Activated T-cell treated with anti-CD3 and anti-CD28 coated beads, Interleukin-2, amount 50 U/mL, for 72 hours (primary cell): Measurements from ENCODE around the gene RALGPS1. TPM values are rescaled to one million over a fixed set of nuclear protein-coding genes. Genes with fewer than 3 reads are reported as not detected.

Source experiments
- ATAC-seq, 2 donors: fragments of 150-1000 bp; cut with Tn5 transposase; replicated peaks in 1 of 2; 2 replicates each; pipeline ENCODE4 v1.10.0; 2021; ENCODE audit warnings: moderate library complexity in 2 of 2, mild to moderate bottlenecking in 1 of 2
- DNase-seq, 2 donors: peaks; one replicate each; pipeline ENCODE4 v3.0.0; 2021 to 2022; ENCODE audit warnings: mixed read lengths in 1 of 2
- H3K27ac Mint-ChIP-seq: one replicate; pipeline ENCODE4 v1.8.0; 2022; ENCODE audit warnings: mild to moderate bottlenecking, moderate library complexity, mixed read lengths
- H3K27me3 Mint-ChIP-seq: one replicate; pipeline ENCODE4 v1.8.0; 2022; ENCODE audit warnings: low read depth, mixed read lengths
- H3K36me3 Mint-ChIP-seq, 2 donors: one replicate each; pipeline ENCODE4 v1.8.0; 2022; ENCODE audit warnings: mixed read lengths in 2 of 2, mild to moderate bottlenecking in 1 of 2; ENCODE audit not compliant: insufficient read depth in 2 of 2
- H3K4me1 Mint-ChIP-seq: one replicate; pipeline ENCODE4 v1.8.0; 2022; ENCODE audit warnings: low read depth, mixed read lengths
- H3K4me3 Mint-ChIP-seq, 2 donors: one replicate each; pipeline ENCODE4 v1.8.0; 2022; ENCODE audit warnings: mild to moderate bottlenecking in 2 of 2, mixed read lengths in 2 of 2, moderate library complexity in 2 of 2
- H3K9me3 Mint-ChIP-seq, 2 donors: one replicate each; pipeline ENCODE4 v1.8.0; 2022; ENCODE audit warnings: mixed read lengths in 2 of 2
- total RNA-seq, 2 donors: library from RNA; stranded (reverse); gene quantifications; one replicate each; pipeline ENCODE4 v1.2.3, GENCODE V29; 2022

RALGPS1 gene
- total RNA-seq, 2 donors from 2014 or later = 3.3 to 3.4 TPM

GRCh38 chr9:127185931-127186781, 271.6 kb downstream of the RALGPS1 start:
- no peaks in the 10 kb centered on the region for H3K36me3 Mint-ChIP-seq
- H3K4me1 Mint-ChIP-seq = no peaks in the 10 kb centered on the region
- DNase-seq = no peak
- H3K27me3 Mint-ChIP-seq = no peaks in the 10 kb centered on the region
- H3K9me3 Mint-ChIP-seq = no peaks in the 10 kb centered on the region
- no peak overlapping the region for H3K27ac Mint-ChIP-seq
- no peak for ATAC-seq
- H3K4me3 Mint-ChIP-seq = no peak overlapping the region

- H3K27ac Mint-ChIP-seq = no peak overlapping the region
- no peaks in the 10 kb centered on the region for H3K36me3 Mint-ChIP-seq
- no peaks in the 10 kb centered on the region for H3K4me1 Mint-ChIP-seq
- H3K4me3 Mint-ChIP-seq = no peak overlapping the region
- H3K27me3 Mint-ChIP-seq = no peaks in the 10 kb centered on the region
- no peaks in the 10 kb centered on the region for H3K9me3 Mint-ChIP-seq
- DNase-seq (no peak), ATAC-seq (no peak)
These were observed 272.2 kb downstream of the RALGPS1 start for GRCh38 chr9:127186806-127187205.

GRCh38 chr9:127187231-127187956, 272.8 kb downstream of the RALGPS1 start:
- Mint-ChIP-seq H3K4me1 (no peaks in the 10 kb centered on the region), H3K9me3 (no peaks in the 10 kb centered on the region)

GRCh38 chr9:127188396-127188795, 273.8 kb downstream of the RALGPS1 start:
- Mint-ChIP-seq H3K4me3 (no peak overlapping the region), H3K36me3 (no peaks in the 10 kb centered on the region), H3K27me3 (no peaks in the 10 kb centered on the region), H3K9me3 (no peaks in the 10 kb centered on the region), H3K27ac (no peak overlapping the region), H3K4me1 (no peaks in the 10 kb centered on the region)
- ATAC-seq (no peak), DNase-seq (no peak)

More at GRCh38 chr9:127187231-127187956, 272.8 kb downstream of the RALGPS1 start:
- Mint-ChIP-seq H3K36me3 (no peaks in the 10 kb centered on the region), H3K27me3 (no peaks in the 10 kb centered on the region), H3K27ac (no peak overlapping the region), H3K4me3 (no peak overlapping the region)
- ATAC-seq (no peak), DNase-seq (no peak)

GRCh38 chr9:127189628-127190027, 275.0 kb downstream of the RALGPS1 start:
- Mint-ChIP-seq H3K4me1 (no peaks in the 10 kb centered on the region), H3K9me3 (no peaks in the 10 kb centered on the region), H3K36me3 (no peaks in the 10 kb centered on the region), H3K4me3 (no peak overlapping the region), H3K27ac (no peak overlapping the region), H3K27me3 (no peaks in the 10 kb centered on the region)
- ATAC-seq (no peak), DNase-seq (no peak)

- H3K9me3 Mint-ChIP-seq = no peaks in the 10 kb centered on the region
- H3K27me3 Mint-ChIP-seq = no peaks in the 10 kb centered on the region
- no peak overlapping the region for H3K27ac Mint-ChIP-seq
- H3K4me3 Mint-ChIP-seq = no peak overlapping the region
- DNase-seq (no peak), ATAC-seq (no peak)
- no peaks in the 10 kb centered on the region for H3K36me3 Mint-ChIP-seq
- no peaks in the 10 kb centered on the region for H3K4me1 Mint-ChIP-seq
These were observed 278.2 kb downstream of the RALGPS1 start for GRCh38 chr9:127192744-127193143.

- H3K27me3 Mint-ChIP-seq = peaks cover 4% of the 10 kb centered on the region
These were observed 278.9 kb downstream of the RALGPS1 start for GRCh38 chr9:127193483-127193882.

GRCh38 chr9:127194881-127195713, 280.5 kb downstream of the RALGPS1 start:
- DNase-seq = no peak
- Mint-ChIP-seq H3K9me3 (no peaks in the 10 kb centered on the region), H3K36me3 (no peaks in the 10 kb centered on the region), H3K4me1 (no peaks in the 10 kb centered on the region), H3K27ac (no peak overlapping the region), H3K27me3 (peaks cover 6% of the 10 kb centered on the region), H3K4me3 (no peak overlapping the region)
- no peak for ATAC-seq

More at GRCh38 chr9:127193483-127193882, 278.9 kb downstream of the RALGPS1 start:
- no peak for ATAC-seq
- DNase-seq = no peak
- H3K27ac Mint-ChIP-seq = no peak overlapping the region
- no peaks in the 10 kb centered on the region for H3K9me3 Mint-ChIP-seq
- H3K4me1 Mint-ChIP-seq = no peaks in the 10 kb centered on the region
- H3K4me3 Mint-ChIP-seq = no peak overlapping the region
- no peaks in the 10 kb centered on the region for H3K36me3 Mint-ChIP-seq

GRCh38 chr9:127195976-127196825, 281.6 kb downstream of the RALGPS1 start:
- no peak overlapping the region for H3K27ac Mint-ChIP-seq
- no peak for ATAC-seq
- H3K4me1 Mint-ChIP-seq = no peaks in the 10 kb centered on the region
- H3K36me3 Mint-ChIP-seq = no peaks in the 10 kb centered on the region
- no peak overlapping the region for H3K4me3 Mint-ChIP-seq
- DNase-seq = no peak
- peaks cover 6% of the 10 kb centered on the region for H3K27me3 Mint-ChIP-seq
- no peaks in the 10 kb centered on the region for H3K9me3 Mint-ChIP-seq

GRCh38 chr9:127196826-127197145, 282.2 kb downstream of the RALGPS1 start:
- Mint-ChIP-seq H3K4me1 (no peaks in the 10 kb centered on the region), H3K9me3 (no peaks in the 10 kb centered on the region), H3K27ac (no peak overlapping the region), H3K36me3 (no peaks in the 10 kb centered on the region), H3K4me3 (no peak overlapping the region), H3K27me3 (peaks cover 6% of the 10 kb centered on the region)
- DNase-seq (no peak), ATAC-seq (no peak)

- Mint-ChIP-seq H3K36me3 (no peaks in the 10 kb centered on the region), H3K9me3 (no peaks in the 10 kb centered on the region), H3K4me3 (no peak overlapping the region), H3K4me1 (no peaks in the 10 kb centered on the region), H3K27ac (no peak overlapping the region), H3K27me3 (peaks cover 6% of the 10 kb centered on the region)
- DNase-seq (no peak), ATAC-seq (no peak)
These were observed 282.7 kb downstream of the RALGPS1 start for GRCh38 chr9:127197186-127197860.

- no peak for ATAC-seq
- H3K4me3 Mint-ChIP-seq = no peak overlapping the region
- peaks cover 6% of the 10 kb centered on the region for H3K27me3 Mint-ChIP-seq
- H3K4me1 Mint-ChIP-seq = no peaks in the 10 kb centered on the region
- DNase-seq = no peak
- no peaks in the 10 kb centered on the region for H3K36me3 Mint-ChIP-seq
- H3K9me3 Mint-ChIP-seq = no peaks in the 10 kb centered on the region
- H3K27ac Mint-ChIP-seq = no peak overlapping the region
These were observed 283.4 kb downstream of the RALGPS1 start for GRCh38 chr9:127197861-127198430.
